HEK293 (cell line): ENCODE data around the gene PLA2G5.
"Not testable (repeated sequence)": the region's sequence is repeated elsewhere in the genome, so short reads cannot be mapped to it uniquely, and the experiment has no call there.

Experiments
- CTCF ChIA-PET: fragments of 350-600 bp; formaldehyde crosslinking; extraction: SDS; loops from one replicate; lab custom pipeline; 2021; ENCODE audit warnings: antibody characterized with exemption; lab: Yijun Ruan, JAX
- POLR2A ChIA-PET: fragments of 300-600 bp; formaldehyde crosslinking; extraction: SDS; loops from one replicate; lab custom pipeline; 2020; ENCODE audit warnings: antibody characterized with exemption, inconsistent platforms; lab: Yijun Ruan, JAX
- H3K27ac ChIP-seq: fragments of 200-500 bp; sonication (Bioruptor generic); 2 replicates; pipeline ENCODE4 v1.5.1; 2014; ENCODE audit warnings: low read depth, low read length, control low read depth, inconsistent platforms; ENCODE audit errors: extremely low read depth
- H3K36me3 ChIP-seq, 2 experiments: fragments of 200-500 bp in 1 of 2; sonication (Bioruptor generic) in 1 of 2; 1 replicate in 1 of 2; 2 replicates in 1 of 2; pipeline ENCODE4 v1.5.1; 2014 to 2017; ENCODE audit warnings: inconsistent platforms in 2 of 2, low read length in 2 of 2; ENCODE audit not compliant: control insufficient read depth in 2 of 2, insufficient read depth in 1 of 2
- H3K4me1 ChIP-seq: fragments of 200-500 bp; sonication (Bioruptor generic); 2 replicates; pipeline ENCODE4 v1.5.1; 2014; ENCODE audit warnings: mild to moderate bottlenecking, low read length, inconsistent platforms; ENCODE audit not compliant: control insufficient read depth, insufficient read depth
- H3K4me3 ChIP-seq: 2 replicates; pipeline ENCODE4 v1.5.1; 2011; ENCODE audit warnings: low read depth, mild to moderate bottlenecking, control low read depth, low read length, moderate library complexity
- H3K9me3 ChIP-seq: fragments of 200-500 bp; sonication (Bioruptor generic); 2 replicates; pipeline ENCODE4 v1.5.1; 2014; ENCODE audit warnings: low read depth, low read length, inconsistent platforms; ENCODE audit not compliant: control insufficient read depth, insufficient read depth
- BCL6B ChIP-seq: fragments of 450-650 bp; formaldehyde crosslinking; IDR thresholded peaks from 2 replicates; pipeline ENCODE4 v1.5.1; 2017; ENCODE audit warnings: missing biosample characterization, missing genetic modification characterization
- ELK4 ChIP-seq: IDR thresholded peaks from 2 replicates; pipeline ENCODE4 v1.6.1; 2011; ENCODE audit warnings: mild to moderate bottlenecking, low read depth, low read length, borderline replicate concordance
- GFI1B ChIP-seq: fragments of 450-650 bp; formaldehyde crosslinking; IDR thresholded peaks from 2 replicates; pipeline ENCODE4 v1.5.1; 2016; ENCODE audit warnings: missing biosample characterization, missing genetic modification characterization
- PRDM2 ChIP-seq: fragments of 450-650 bp; formaldehyde crosslinking; IDR thresholded peaks from 2 replicates; pipeline ENCODE4 v1.5.1; 2016; ENCODE audit warnings: missing biosample characterization, missing genetic modification characterization, borderline replicate concordance
- PRDM4 ChIP-seq: fragments of 450-650 bp; formaldehyde crosslinking; IDR thresholded peaks from 2 replicates; pipeline ENCODE4 v1.5.1; 2017; ENCODE audit warnings: missing biosample characterization, missing genetic modification characterization
- ZNF184 ChIP-seq: fragments of 450-650 bp; IDR thresholded peaks from 2 replicates; pipeline ENCODE4 v1.5.1; 2018; ENCODE audit warnings: missing biosample characterization, mild to moderate bottlenecking, missing genetic modification characterization
- ZNF202 ChIP-seq: fragments of 450-650 bp; formaldehyde crosslinking; IDR thresholded peaks from 2 replicates; pipeline ENCODE4 v1.5.1; 2016; ENCODE audit warnings: missing biosample characterization, missing genetic modification characterization, borderline replicate concordance
- ZNF248 ChIP-seq: fragments of 450-650 bp; formaldehyde crosslinking; IDR thresholded peaks from 2 replicates; pipeline ENCODE4 v1.5.1; 2017; ENCODE audit warnings: missing biosample characterization, missing genetic modification characterization
- ZNF404 ChIP-seq: fragments of 450-650 bp; formaldehyde crosslinking; IDR thresholded peaks from 2 replicates; pipeline ENCODE4 v1.5.1; 2017; ENCODE audit warnings: missing biosample characterization, missing genetic modification characterization
- ZNF610 ChIP-seq: fragments of 450-650 bp; formaldehyde crosslinking; IDR thresholded peaks from 2 replicates; pipeline ENCODE4 v1.5.1; 2016; ENCODE audit warnings: missing biosample characterization, missing genetic modification characterization, borderline replicate concordance
- ZNF621 ChIP-seq: fragments of 450-650 bp; formaldehyde crosslinking; IDR thresholded peaks from 2 replicates; pipeline ENCODE4 v1.5.1; 2017; ENCODE audit warnings: missing biosample characterization, missing genetic modification characterization
- ZNF624 ChIP-seq: fragments of 450-650 bp; formaldehyde crosslinking; IDR thresholded peaks from 2 replicates; pipeline ENCODE4 v1.5.1; 2017; ENCODE audit warnings: missing biosample characterization, missing genetic modification characterization
- ZNF677 ChIP-seq: fragments of 450-650 bp; IDR thresholded peaks from 2 replicates; pipeline ENCODE4 v1.5.0; 2018; ENCODE audit warnings: missing biosample characterization, mild to moderate bottlenecking, missing genetic modification characterization, moderate library complexity
- ZNF704 ChIP-seq: fragments of 450-650 bp; formaldehyde crosslinking; IDR thresholded peaks from 2 replicates; pipeline ENCODE4 v1.5.1; 2016; ENCODE audit warnings: missing biosample characterization, missing genetic modification characterization

Gene PLA2G5

GRCh38 chr1:20059847-20060246 lies 10.1 kb upstream of the PLA2G5 start (continued):
- TF ChIP-seq PRDM2 (tag by site-specific recombination) (no peak), GFI1B (tag by site-specific recombination) (no peak), ZNF704 (no peak), ZNF184 (tag by site-specific recombination) (no peak)

- H3K9me3 ChIP-seq, H3K27ac ChIP-seq, H3K4me3 ChIP-seq, H3K4me1 ChIP-seq, CTCF ChIA-PET, H3K36me3 ChIP-seq, POLR2A ChIA-PET: not testable (repeated sequence)
Observed at GRCh38 chr1:20060791-20061190, 9.2 kb upstream of the PLA2G5 start.

GRCh38 chr1:20061866-20062265 lies 8.1 kb upstream of the PLA2G5 start:
- CTCF ChIA-PET, result interaction anchor here (0.6 kb wide), 1 partner anchor 42 kb away, joined by 3 read pairs; no protein-coding TSS in a partner anchor
- no peak for TF ChIP-seq ZNF610 (tag by site-specific recombination)
- TF ChIP-seq BCL6B (tag by site-specific recombination), result no peak
- TF ChIP-seq ZNF248 (tag by site-specific recombination), result no peak
- TF ChIP-seq ELK4, result no peak
- TF ChIP-seq ZNF677 (tag by site-specific recombination), result no peak
- TF ChIP-seq PRDM4 (tag by site-specific recombination), result no peak
- no peak for TF ChIP-seq ZNF621 (tag by site-specific recombination)
- no peak for TF ChIP-seq ZNF624
- TF ChIP-seq ZNF202, result no peak
- TF ChIP-seq ZNF404 (tag by site-specific recombination), result no peak
- Histone ChIP-seq H3K9me3 (no peaks in the 10 kb centered on the region), H3K36me3 (no peaks in the 10 kb centered on the region), H3K4me3 (no peak overlapping the region), H3K4me1 (no peaks in the 10 kb centered on the region), H3K27ac (no peak overlapping the region)
- POLR2A ChIA-PET, result no interaction called here
